Stimulated activated CD8-positive, alpha-beta memory T cell treated with anti-CD3 and anti-CD28 coated beads, Interleukin-12 subunit alpha, Interleukin-12 subunit beta, amount 100 ng/mL, for 24 hours (primary cell): ENCODE results near the gene RASSF1.

Experiments used
- DNase-seq: peaks from one replicate; pipeline ENCODE4 v3.0.0-alpha.2; 2020; ENCODE audit errors: extremely low read depth

The RASSF1 gene

GRCh38 chr3:50300681-50301254 is 39.9 kb downstream of the RASSF1 start:
- no peak for DNase-seq

GRCh38 chr3:50299929-50300680 is 40.5 kb downstream of the RASSF1 start:
- no peak for DNase-seq

GRCh38 chr3:50299638-50299928 is 41.1 kb downstream of the RASSF1 start:
- DNase-seq: no peak

GRCh38 chr3:50298836-50299637 is 41.6 kb downstream of the RASSF1 start, which contains the start of the genes HYAL3 and NAA80:
TSS of gene HYAL3 (minus strand) at chr3:50299405. CDS start at chr3:50295602, 3,803 bp downstream.
TSS of gene NAA80 (minus strand) at chr3:50299405. CDS start at chr3:50297463, 1,942 bp downstream.
- DNase-seq: peak; percentile 95

- no peak for DNase-seq
Observed at GRCh38 chr3:50297896-50298725, 42.5 kb downstream of the RASSF1 start.

- DNase-seq: no peak
Observed at GRCh38 chr3:50297384-50297775, 43.3 kb downstream of the RASSF1 start.

- DNase-seq: no peak
Observed at GRCh38 chr3:50296721-50297383, 43.8 kb downstream of the RASSF1 start.

GRCh38 chr3:50295553-50296431 is 44.8 kb downstream of the RASSF1 start:
- DNase-seq: no peak

GRCh38 chr3:50294492-50295403 is 45.9 kb downstream of the RASSF1 start:
- no peak for DNase-seq

- no peak for DNase-seq
Observed at GRCh38 chr3:50294089-50294488, 46.5 kb downstream of the RASSF1 start.

- DNase-seq: no peak
Observed at GRCh38 chr3:50293079-50293801, 47.4 kb downstream of the RASSF1 start.

GRCh38 chr3:50292159-50293078 is 48.2 kb downstream of the RASSF1 start, which contains the start of gene IFRD2:
TSS of gene IFRD2 (minus strand) at chr3:50292429. CDS start at chr3:50292274, 155 bp downstream.
- DNase-seq: peak; percentile 87

- DNase-seq: no peak
Observed at GRCh38 chr3:50290161-50290641, 50.4 kb downstream of the RASSF1 start.

- DNase-seq: no peak
Observed at GRCh38 chr3:50289130-50289529, 51.5 kb downstream of the RASSF1 start.

GRCh38 chr3:50288387-50289007 is 52.1 kb downstream of the RASSF1 start:
- no peak for DNase-seq

GRCh38 chr3:50287262-50287661 is 53.4 kb downstream of the RASSF1 start:
- DNase-seq: no peak
